ENCODE measurements around the gene E2F7. TPM values are rescaled to one million over a fixed set of nuclear protein-coding genes. Genes with fewer than 3 reads are reported as not detected.

E2F7 gene
- total RNA-seq, 1 donor from 2014 or later: 7.1 TPM

DNA sequence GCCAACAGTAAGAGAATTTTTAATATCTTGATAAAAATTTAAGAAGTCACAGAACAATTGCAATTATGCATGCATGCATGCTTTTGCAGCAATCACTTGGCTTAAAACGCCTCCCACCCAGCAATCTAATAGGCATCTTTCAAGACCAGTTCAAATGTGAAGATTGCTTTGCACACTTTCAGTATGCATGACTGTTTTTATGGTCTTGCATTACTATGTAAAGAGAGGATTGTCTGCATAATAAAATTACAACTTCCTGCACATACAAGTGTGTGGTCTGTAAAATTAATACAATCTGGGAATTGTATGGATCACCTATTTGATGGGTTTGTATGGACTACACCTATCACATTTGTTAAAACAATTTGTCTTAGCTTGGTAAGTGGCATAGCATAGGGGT is 48.8 kb downstream of the E2F7 start:
- DNase-seq: no peak

DNA sequence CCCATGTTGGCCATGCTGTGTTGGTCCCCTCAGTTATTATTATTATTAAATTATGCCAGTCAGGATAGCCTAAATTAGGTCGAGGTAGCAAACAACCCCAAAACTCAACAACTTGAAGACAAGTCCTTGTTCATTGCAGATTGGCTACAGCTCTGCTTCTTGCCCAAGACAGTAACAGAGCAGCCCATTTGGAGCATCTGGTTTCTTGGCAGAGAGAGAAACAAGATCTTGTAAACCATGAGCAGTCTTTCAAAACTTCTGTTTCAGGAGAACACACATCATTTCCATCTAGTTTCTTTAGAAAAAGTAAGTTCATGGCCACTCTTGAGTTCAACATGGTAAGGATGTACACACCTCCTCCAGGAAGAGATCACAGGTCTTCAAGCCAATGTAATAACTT is 52.3 kb downstream of the E2F7 start:
- DNase-seq: no peak

DNA sequence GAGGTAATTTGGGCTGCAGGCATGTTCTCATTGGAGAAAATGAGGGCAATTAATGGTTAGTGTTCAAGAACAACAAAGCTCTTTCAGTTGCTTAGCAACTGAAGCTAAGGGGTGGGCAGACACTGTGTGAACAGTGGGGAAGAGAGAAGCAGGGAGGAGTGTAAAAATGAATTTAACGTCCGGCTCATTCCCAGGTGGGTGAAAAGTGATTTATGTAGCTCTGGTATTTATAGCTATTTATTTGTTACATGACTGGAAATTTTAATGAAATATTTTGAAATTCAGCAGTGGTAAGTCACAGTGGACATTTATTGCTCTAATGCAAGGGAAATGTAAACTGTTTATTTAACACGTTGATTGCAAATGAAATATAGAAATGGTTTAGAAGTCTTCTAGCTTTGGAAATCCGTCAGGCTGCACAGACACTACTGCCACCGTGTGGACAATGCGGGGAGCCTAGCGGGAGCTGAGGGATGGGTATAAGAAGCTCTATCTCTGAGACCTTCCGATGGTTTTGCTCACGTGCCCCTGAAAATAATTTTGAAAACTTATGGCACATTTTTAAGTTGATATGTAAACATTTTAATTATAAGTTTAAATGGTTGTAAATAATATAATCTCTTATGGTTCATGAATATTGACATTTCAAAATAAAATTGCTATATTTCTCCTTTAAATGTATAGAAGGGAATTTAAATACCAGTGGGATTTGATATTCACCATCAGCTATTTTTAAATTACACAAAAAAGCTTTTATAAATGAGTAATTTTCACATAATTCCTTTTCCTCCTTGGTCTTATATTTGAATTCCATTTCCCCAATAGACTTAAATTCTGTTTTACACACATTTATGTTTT is 54.4 kb downstream of the E2F7 start:
- peak; percentile 92 for DNase-seq

DNA sequence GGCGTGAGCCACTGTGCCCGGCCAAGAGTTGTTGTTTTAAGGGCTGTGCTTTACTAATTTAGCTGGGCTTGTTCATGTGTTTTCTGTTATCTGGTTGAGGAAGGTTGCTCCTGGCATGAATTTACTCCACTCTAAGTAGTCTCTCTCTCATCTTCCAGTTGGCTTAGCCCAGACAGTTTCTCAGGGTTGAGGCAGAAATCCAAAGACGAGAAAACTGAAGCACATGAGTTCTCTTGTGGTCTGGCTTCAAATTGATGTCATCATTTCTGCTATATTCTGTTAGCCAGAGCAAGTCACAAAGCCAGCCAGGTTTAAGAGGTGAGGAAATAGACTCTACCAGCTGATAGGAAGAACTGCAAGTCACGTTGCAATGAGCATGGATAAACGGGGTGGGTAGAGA is 57.9 kb downstream of the E2F7 start:
- DNase-seq: no peak

DNA sequence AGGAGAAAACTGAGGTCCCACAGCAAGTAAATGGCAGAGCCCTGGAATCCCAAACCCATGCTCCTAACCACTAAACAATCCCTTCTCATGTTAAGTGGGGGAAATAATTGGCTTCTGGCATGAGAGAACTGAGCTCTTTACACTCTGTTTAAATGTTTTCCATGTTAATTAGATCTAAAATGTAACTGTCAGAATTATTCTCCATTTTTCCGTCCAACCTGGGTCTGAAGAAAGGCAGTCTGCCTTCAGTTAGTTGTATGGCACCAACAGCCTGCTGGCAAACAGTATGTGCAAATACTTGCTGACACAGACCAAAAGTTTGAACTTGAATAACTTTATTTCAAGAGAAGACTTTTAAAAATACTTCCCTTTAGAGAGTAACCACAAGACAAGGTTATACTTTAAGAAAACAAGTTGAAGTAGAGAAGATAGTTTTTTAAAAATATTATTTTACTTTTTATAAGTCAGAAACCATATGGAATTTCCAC is 59.7 kb downstream of the E2F7 start:
- no peak for DNase-seq

DNA sequence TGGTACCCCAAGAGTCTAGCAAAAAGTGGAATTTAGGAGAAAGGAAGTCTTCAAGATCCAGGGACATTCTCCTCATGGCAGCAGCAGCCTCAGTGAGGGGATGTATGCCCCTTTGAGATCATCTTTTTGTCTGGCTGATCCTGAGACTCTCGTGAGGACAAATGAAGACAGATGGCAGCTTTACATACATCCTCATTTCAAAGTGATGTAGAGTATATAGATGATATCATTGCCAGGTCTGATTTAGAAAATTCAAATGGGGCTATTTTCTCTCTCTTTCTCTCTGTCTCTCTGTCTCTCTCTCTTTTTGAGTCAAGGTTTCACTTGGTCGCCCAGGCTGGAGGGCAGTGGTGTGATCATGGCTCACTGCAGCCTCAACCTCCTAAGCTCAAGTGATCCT is 61.5 kb downstream of the E2F7 start:
- DNase-seq: no peak

DNA sequence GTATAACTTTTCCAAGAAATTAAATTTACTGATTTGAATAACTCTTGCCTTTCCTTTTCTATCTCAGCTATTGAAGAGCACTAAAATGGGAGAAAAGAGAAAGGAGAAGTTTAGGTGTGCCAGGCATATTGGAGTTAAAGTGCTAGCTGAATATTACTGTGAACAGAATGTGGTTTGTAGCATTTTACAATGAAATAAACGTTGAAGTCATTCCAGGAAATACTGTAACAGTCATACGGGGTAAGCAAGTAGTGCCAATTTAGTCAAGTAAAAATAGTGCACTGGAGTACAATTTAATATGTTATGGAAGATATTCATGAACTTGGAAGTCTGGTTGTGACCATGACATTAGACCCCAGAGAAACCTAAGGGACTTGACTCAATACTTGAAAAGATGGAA is 62.1 kb downstream of the E2F7 start:
- DNase-seq: no peak

DNA sequence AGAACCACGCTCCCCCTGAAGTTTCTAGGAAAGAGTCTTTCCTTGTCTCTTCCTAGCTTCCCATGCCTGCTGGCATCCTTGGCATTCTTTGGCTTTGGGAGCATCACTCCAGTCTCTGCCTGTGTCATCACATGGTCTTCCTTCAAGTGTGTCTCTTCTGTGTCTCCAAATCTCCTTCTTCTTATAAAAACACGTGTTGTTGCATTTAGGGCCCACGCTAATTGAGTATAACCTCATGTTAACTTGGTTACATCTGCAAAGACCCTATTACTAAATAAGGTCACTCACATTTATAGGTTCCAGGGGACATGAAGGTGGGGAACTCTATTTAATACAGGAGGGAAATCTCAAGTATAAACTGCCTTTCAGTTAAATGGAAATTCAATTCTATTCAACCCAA is 63.0 kb downstream of the E2F7 start:
- DNase-seq: no peak

DNA sequence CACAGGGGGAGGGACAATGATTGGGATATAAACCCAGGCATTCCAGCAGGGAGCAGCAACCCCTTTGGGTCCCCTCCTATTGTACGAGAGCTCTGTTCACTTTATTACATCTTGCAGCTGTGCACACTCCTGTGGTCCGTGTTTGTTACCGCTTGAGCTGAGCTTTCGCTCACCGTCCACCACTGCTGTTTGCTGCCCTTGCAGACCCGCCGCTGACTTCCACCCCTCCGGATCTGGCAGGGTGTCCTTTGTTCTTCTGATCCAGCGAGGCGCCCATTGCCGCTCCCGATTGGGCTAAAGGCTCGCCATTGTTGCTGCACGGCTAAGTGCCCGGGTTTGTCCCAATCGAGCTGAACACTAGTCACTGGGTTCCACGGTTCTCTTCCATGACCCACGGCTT is 64.1 kb downstream of the E2F7 start:
- DNase-seq: no peak

DNA sequence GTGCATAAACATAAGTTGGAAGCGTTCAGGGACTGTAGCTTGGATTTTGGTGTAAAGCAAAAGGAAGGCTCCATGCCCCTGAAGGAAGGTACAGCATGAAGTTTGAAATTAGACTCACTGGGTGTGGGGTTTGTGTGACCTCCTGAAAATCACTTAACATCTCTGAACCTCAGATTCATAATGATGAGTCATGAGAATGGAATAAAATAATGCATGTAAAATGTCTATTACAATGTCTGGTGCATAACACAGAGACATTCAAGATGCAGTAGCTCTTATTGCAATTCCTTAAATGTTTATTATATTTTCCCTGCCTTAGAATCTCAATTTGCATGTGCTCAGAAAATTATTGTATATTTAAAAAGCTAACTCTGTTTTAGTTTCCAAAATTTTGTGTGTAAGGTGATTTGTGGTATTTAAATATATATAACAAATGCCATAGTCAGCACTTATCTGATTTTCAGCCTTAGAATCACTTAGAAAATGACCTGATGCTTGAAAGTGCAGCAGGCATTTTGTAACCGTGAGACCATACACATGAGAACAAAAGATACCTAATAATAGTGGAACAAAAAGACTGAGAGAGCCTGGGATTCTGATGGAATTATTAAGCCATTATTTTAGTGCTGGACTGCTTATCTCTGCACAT is 66.3 kb downstream of the E2F7 start:
- DNase-seq: no peak

DNA sequence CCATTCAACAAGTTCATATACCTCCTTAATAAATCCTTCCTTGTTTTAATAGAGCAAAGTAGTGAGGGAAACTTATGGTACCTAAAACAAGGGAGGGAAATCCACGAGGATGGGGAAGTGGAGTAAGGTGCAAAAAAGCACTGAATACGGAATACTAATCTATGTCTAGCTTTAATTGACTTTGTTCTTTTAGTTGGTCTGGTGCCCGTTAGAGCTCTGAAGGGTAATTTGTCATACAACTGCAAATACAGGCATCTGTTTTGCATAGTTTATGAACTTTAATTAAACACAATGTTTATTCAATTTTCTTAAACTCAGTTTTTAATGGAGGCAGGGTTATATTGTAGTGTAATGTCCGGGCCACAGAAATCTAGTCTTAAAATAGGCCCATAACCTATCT is 67.0 kb downstream of the E2F7 start:
- DNase-seq: no peak

DNA sequence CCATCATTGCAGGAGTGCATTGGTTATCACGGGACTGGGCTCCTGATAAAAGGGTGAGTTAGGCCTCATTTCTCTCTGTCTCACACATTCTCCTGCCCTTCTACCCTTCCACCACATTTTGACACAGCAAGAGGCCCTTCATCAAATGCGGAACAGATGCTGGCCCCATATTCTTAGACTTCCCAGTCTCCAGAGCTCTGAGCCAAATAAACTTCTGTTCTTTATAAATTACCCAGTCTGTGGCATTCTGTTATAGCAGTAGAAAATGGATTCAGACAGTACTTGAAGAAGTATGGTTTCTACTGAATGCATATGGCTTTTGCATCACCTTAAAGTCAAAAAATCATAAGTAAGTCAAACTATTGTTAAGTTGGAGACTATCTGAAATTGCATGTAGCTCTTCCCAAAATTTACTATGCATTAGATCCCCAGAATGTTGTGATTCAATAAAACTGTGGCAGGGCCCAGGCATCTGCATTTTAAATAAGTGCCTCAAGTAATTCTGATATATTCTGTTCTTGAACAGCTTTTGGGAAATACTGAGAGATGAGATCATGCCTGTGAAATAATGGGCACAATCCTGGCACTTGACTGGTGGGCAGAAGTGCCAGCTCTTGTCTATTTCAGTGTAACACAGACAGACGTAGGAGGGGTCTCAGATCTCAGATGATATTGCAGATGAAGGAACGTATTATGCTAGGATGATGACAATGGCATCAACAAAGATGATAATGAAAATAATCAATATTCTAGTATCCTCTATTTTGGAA is 68.2 kb downstream of the E2F7 start:
- DNase-seq: no peak

DNA sequence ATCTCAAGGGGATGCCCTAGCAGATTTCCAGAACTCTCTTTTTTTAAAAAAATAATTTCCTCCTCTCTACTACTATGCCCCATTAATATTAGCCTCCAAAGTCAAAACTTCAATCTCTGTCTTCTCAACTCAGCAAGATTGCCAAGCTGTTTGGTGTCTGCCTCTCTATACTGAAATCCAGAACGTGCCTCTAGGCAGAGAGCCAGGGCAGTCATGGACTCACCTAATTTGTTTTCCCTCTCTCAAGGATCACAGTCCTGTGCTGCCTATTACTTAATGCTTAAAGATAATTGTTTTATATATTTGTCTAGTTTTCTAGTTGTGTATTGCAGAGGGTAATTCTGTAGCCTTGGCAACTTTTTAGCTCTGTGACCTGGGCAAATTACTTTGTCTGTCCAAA is 74.7 kb downstream of the E2F7 start:
- DNase-seq: no peak

DNA sequence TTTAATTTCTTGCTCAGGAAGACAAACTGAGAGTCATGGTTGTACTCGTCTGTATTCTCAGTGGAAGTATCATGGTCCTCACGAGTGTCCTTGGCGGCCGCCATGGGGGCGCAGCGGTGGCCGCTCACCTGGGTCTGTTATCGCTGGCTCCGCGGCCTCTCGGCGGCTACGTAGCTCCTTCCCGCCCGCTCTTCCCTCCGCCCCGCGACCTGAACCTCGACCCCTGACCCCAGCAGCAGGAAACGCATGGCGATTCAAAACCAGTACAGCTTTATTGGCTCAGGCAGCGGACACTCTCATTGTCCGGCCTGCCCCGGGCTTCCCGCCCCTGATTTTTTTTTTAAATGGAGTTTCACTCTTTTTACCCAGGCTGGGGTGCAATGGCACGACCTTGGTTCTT is 80.8 kb downstream of the E2F7 start:
- DNase-seq: no peak

DNA sequence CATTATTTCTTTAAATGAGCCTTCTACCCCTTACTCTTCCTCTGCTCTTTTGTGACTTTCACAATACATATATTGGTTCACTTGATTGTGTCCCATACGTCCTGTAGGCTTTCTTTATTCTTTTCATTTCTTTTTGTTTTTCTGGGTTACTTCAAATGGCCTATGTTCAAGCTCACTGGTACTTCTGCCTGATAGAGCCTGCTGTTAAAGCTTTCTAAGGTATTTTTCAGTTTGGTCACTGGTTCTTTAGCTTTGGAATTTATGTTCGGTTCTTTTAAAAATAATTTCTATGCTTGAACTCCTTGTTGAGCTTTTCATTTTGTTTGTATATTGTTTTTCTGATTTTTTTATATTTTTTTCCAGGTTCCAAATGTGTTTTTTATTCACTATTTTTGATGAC is 81.9 kb downstream of the E2F7 start:
- no peak for DNase-seq

DNA sequence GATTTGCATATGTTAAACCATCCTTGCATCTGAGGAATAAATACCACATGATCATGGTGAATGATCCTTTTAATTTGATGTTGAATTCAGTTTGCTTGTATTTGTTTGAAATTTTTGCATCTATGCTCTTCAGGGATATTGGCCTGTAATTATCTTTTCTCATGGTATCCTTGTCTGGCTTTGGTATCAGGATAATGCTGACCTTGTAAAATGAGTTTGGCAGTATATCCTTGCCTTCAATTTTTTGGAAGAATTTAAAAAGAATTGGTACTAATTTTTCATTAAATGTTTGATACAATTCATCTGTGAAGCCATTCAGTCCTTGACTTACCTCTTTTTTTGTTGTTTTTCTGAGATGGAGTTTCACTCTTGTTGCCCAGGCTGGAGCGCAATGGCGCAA is 85.2 kb downstream of the E2F7 start:
- no peak for DNase-seq

DNA sequence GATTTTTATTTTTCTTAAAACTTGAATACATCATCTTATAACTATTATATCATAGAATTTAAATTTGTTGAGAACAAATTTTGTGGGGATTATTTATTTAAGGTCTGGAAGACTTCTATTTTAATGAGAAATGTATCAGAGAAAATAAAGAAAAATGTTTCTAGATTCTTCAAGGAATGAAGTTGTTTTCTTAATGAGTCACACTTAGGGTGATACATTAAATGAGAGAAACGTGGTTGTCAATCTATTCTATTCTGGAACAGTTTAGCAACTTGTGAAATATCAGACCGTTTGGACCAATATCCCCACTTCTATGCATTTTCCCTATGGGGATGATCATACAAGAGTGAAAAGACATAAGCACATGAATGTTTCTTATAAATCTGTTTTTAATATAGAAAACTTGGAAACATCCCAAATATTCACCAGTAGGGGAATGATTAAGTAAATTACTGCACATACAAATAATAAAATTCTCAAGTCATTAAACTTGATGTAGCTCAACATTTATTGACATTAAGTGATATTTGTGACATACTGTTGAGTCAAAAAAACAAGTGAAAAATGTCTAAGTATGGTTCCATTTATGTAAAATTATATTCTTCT is 88.5 kb downstream of the E2F7 start:
- no peak for DNase-seq

Other genes with a start within 250 kb of the E2F7 start
- gene CSRP2, start 186.6 kb downstream of the E2F7 start, total RNA-seq: 45.2 TPM